ENCODE data around the gene HDAC9. TPM values are rescaled to one million over a fixed set of nuclear protein-coding genes. Genes with fewer than 3 reads are reported as not detected.

HDAC9 gene
- total RNA-seq, 4 donors from 2014 or later = 19.6 to 48.3 (median 28.4) TPM

DNA sequence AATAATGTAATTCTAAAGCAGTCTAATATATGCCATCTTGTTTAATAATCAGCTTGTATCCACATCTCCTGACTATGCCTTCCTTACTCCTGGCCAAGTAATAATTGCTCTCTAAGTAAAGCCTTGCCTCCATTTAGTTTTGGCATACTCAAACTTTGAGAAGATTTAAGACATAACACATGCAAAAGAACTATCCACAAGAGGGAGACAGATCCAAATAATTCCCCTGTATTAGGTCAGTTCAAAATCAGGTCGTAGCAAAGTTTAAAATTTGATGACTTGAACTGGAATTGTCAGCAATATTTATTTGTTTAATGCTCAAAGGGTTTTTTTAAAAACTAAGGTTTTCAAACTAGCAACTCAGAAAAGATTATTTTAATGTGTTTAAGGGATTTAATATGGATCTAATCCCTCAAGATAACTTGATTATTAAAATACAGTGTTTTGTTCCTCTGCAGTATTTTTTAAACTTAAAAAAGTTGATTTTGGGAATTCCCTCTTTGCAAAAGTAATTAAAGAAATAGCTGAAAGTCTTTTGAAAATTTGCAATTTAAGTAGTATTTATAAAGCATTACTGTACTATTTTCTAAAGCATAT, 95.3 kb downstream of the HDAC9 start:
- TF ChIP-seq, protein P1, sequence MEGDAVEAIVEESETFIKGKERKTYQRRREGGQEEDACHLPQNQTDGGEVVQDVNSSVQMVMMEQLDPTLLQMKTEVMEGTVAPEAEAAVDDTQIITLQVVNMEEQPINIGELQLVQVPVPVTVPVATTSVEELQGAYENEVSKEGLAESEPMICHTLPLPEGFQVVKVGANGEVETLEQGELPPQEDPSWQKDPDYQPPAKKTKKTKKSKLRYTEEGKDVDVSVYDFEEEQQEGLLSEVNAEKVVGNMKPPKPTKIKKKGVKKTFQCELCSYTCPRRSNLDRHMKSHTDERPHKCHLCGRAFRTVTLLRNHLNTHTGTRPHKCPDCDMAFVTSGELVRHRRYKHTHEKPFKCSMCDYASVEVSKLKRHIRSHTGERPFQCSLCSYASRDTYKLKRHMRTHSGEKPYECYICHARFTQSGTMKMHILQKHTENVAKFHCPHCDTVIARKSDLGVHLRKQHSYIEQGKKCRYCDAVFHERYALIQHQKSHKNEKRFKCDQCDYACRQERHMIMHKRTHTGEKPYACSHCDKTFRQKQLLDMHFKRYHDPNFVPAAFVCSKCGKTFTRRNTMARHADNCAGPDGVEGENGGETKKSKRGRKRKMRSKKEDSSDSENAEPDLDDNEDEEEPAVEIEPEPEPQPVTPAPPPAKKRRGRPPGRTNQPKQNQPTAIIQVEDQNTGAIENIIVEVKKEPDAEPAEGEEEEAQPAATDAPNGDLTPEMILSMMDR (IDR thresholded peaks at IDR 0.05; ENCODE audit: low read depth) = no peak

DNA sequence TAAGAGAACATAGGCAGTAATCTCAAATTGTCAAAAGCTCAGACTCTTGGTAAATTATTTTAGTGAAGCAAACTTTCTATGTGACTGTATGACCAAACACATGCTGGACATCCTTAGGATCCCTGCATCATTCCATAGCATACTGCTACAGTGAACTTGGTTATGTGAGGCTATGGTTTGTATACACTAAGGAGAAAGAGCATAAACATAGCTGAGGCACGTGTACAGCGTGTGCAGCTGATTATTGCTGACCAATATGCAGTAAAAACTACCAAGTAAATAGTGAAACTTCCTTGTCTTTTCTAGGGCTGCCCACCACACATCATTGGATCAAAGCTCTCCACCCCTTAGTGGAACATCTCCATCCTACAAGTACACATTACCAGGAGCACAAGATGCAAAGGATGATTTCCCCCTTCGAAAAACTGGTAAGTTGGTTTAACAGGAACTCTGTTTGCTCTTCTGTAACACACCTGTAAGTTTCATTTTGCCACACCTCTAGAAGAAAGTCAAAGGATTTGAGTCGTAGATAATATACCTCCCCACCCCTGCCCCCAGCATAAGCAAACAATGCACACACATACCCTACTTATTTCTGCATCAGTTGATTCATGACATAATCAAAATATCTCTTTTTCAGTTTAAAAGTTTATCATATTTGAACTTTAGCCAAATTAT, 98.2 kb downstream of the HDAC9 start:
- TF ChIP-seq, protein P1 (IDR thresholded peaks at IDR 0.05; ENCODE audit: low read depth) = no peak

GRCh38 chr7:18597754-18598153, 102.2 kb downstream of the HDAC9 start:
- TF ChIP-seq, protein P1 (IDR thresholded peaks at IDR 0.05; ENCODE audit: low read depth) = no peak

DNA sequence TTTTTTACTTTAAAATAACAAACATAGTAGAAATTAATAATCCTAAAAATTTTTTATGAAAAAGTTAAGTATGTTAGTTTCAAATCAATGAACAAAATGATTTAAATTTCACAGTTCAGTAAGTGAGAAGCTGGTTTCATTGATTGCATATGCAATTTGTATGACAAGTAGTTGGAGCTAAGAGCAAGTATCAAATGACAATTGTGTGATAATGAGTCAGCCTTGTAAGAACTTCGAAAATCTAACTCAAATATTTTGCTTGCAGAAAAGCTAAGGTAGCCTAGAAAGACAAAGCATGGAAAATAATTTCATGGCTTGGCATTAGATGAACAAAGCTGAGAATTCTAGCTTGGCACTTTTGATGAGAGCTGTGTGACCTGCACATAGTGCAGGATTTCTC, 111.5 kb downstream of the HDAC9 start:
- TF ChIP-seq, protein P1 (IDR thresholded peaks at IDR 0.05; ENCODE audit: low read depth) = no peak

DNA sequence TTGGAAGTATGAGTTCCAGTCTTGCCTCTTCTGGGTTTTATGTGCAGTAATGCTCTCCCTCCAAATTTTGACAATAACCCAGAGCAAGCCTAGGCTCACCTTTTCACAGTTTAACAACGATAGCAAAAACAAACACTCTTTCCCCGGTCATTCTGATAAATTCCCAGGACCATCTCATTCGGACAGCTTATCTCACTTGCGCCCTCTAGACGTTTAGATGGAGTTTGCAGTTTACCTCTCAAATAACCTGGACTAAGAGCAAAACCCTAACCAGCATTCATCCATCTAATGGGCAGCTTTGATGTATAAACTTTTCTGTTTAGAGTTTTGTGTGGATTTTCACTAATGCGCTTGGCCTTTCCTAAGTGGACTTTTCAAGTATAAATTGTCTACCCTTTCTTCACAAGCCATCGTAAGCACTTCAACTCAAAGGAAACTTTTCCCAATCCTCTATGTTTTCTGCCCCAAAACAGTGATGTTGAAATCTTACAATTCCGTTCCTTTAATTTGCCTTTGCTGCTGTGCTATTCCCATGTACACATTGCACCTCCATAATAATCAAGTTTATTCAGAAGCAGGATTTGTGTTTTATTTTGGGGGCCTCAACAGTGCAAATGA, 114.9 kb downstream of the HDAC9 start:
- TF ChIP-seq, protein P1 (IDR thresholded peaks at IDR 0.05; ENCODE audit: low read depth) = no peak

DNA sequence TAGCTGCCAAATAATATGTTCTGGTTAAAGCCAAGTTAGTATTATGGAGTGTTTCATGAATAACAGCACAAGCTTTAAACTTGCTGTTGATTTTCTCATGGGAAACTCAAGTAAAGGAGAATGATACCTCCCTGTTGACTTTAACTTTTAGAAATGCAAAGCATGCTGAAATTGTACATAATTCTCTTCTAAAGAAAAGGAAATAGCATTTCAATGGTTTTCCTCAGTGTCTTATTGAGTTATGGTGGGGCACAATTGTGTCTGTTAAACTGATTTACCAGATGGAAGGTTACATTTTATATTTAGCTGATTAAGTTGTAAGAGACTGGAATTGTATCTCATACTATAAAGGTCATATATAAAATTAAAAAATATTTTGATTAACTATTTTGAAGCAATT, 119.3 kb downstream of the HDAC9 start:
- TF ChIP-seq, protein P1 (IDR thresholded peaks at IDR 0.05; ENCODE audit: low read depth) = no peak

- TF ChIP-seq, protein P1 (IDR thresholded peaks at IDR 0.05; ENCODE audit: low read depth) = no peak
Observed at GRCh38 chr7:18619311-18619710, 123.8 kb downstream of the HDAC9 start.
